ENCODE data around the gene SPRED2.

The SPRED2 gene

DNA sequence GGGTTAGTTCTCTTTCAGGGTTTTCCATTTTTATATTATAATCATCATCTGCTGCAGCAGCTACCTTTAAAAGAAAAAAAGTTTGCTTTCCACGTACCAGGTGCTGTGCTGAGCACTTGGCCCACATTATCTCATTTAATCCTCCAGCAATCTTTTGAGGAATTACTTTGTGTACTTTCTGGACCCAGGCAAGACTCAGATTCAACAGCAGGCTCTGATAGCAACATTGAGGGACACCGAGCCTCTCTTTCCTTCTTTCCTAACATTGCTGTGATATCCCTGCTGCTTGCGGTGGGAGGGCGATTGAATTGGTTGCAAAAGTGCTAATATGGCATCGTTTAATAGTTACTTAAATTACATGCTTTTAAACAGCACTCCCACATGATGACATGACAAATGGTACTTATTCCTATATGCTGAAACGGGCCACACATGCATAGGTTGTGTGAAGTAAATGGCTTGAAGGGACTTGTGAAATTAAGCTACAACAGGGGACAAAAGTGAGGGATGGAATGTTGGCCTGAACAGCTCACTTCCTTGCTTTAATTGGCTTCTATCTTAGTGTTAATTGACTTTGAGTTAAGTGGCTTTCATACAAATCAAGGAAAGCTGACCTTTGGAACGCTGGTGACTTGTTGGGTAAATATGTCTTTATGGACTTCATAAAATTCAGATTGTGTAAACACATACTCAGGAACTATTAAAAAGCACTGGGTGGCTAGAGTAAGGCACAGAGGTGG is 21.2 kb downstream of the SPRED2 start:
- DNase-seq = no peak

DNA sequence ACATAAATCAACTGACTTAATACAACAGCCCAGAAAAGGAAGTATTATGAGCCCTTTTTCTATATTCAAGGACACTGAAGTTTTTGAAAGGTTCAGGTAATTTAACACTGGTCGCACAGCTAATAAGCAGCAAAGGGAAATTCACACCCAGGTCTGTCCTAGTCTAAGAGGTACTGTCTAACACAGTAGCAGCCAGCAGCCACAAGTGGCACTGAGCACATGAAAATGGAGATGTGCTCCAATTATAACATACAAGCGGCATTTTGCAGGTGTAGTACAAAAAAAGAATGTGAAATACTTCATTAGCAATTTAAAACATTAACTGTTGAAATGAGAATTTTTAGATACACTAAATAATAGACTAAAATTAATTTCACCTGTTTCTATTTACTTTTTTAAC is 23.4 kb downstream of the SPRED2 start:
- no peak for DNase-seq

DNA sequence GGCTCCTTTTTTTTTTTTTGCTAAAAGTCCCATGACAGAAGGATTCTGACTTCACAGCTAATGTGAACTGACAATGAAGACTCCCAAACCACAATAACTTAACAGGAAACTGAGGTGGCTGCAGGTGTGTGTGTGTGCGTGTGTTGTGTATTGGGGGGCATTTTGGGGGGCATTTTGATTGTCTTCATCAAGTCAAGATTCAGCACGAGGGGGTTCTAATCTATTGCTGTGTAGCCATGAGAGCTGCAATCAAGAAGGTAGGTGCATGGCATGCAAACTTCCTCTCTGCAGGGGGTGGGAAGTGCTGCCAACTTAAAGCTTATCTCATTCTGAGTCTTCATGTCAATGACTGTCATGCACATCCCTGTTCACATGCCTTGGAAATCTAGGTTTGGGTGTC is 25.2 kb downstream of the SPRED2 start:
- no peak for DNase-seq

DNA sequence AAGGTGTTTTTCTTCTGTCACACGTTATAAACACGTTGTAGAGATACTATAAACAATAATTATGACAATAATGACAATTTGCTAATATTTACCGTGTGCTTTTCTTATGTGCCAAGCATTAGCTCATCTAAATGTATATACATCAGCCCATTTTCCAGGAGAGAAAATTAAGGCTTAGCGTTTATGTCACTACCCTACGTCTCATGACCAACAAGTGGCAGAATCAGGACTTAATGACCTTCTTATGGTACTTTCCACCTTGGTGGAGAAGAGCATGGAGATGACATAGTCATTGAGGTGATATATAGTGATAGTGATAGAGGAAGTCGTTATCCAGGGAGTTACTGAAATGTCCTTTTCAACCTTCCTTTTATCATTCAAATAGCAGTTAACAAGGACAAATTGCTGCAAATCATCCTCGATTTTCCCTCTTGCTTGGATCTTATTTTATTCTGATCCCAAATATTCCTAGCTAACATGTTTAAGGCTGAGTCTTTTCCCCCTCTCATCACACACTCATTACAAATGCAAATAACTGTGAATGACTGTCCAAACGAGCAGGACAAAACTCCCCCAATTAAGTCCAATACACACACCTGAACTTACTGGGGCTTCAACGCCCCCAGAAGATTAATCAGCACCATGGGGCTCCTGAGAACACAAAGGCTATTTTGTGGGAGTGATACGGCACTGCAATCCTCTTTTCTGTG is 27.3 kb downstream of the SPRED2 start:
- DNase-seq = no peak

DNA sequence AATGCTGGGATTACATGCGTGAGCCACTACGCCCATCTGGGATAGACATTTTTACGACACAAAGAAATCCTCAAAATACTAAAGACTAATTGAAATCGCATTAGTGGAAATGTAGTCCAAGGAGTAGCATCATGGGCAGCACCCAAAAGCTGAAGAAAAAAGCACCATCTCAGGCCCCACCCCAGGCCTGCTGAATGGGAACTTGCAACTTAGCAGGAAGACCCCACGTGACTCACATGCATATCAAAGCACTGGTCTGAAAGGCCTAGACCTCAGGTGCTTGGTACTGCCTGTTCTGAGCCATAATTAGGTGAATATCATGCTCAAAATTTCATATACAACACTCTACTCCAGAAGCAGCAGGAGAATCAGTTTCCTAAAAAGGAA is 28.9 kb downstream of the SPRED2 start:
- no peak for DNase-seq

DNA sequence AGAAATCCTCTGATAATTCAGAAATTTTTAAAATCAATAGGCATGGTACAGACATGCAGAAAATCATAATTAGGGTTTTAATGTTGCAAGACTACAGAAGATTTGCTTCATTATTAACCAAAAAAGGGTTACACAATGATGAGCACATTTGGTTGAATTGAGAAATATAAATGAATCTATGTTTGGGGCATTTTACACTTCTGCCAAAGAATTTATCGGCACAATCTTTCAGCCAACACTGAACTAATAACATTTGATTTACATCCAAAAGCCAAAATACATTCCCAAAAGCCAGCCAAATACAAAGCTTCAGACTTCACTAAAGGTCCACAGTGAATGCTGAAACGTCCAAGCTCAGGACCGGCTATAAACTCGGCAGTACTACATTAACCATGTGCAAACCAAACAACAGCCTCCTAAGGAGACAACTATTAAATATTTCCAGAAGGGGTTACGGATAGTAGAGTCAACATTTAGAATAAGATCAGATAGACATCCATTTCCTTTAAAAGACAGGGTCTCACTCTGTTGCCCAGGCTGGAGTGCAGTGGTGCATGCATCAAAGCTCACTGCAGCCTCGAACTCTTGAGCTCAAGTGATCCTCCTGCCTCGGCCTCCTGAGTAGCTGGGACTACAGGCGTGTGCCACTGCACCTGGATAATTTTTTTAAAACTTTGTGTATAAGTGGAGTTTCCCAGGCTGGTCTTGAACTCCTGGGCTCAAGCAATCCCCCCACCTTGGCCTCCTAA is 29.4 kb downstream of the SPRED2 start:
- no peak for DNase-seq

DNA sequence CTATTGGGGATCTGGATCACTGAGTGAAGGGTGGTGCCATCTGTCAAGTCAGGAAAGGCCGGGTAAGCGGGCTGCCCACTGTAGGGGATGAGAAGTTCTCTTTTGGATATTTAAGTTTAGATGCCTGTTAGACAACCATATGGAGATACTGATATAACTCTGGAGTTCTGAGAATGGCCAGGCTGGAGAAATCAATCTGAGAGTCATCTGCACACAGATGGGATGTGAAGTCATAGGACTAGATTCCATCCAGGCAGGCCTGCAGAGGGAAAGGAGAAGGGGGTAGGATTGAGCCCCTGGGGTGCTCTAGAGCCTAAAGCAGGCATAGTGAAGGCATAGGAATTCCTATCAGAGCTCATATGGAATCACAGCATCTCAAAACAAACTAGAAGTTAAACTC is 30.1 kb downstream of the SPRED2 start:
- no peak for DNase-seq

DNA sequence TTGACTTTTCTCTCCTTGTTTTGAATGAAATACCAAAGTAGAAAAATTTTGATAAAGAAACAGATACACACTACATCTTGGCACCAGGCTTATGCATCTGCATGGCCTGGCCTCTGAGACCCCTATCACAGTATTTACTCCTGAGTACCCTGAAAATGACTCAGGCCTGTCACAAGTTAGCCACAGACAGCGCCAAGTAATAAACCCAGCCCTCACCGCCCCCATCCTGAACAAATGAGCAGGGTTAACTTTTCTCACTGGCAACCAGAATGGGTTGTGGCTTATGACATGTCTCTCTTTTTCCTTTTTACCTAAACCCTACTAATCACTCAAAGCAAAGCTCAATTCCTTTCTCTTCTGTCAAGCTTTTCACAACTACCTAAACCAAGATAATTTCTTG is 35.3 kb downstream of the SPRED2 start:
- no peak for DNase-seq

DNA sequence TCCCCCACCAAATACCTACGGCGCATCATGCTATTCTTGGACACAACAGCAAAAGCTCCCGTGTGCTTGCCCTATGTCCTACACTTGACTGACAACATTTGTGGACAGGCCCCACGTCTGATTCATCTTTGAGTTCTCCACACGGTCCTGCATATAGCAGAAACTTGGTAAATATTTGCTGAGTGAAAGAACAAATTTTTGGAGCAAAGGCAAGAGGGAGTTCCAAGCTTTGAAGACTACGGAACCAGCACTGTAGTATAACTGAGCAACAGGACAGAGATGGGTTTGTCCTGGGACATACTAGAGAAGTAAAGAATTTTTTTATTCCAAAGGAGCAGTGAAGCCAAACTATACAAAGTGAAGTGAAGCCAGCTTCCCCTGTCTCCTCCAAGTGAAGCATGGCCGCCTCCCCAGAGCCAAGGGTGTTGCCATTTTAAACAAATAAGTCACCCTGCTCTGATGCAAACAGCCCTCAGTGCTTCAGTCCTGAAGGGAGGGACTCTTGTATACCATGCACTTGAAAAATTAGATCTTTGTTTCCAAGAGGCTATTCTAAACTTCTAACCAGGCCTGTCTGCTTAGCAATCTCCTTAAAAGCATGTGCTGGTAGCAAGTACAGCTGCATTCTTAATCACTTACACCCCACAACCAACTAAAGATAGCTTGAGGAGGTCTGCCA is 35.9 kb downstream of the SPRED2 start:
- DNase-seq = no peak

DNA sequence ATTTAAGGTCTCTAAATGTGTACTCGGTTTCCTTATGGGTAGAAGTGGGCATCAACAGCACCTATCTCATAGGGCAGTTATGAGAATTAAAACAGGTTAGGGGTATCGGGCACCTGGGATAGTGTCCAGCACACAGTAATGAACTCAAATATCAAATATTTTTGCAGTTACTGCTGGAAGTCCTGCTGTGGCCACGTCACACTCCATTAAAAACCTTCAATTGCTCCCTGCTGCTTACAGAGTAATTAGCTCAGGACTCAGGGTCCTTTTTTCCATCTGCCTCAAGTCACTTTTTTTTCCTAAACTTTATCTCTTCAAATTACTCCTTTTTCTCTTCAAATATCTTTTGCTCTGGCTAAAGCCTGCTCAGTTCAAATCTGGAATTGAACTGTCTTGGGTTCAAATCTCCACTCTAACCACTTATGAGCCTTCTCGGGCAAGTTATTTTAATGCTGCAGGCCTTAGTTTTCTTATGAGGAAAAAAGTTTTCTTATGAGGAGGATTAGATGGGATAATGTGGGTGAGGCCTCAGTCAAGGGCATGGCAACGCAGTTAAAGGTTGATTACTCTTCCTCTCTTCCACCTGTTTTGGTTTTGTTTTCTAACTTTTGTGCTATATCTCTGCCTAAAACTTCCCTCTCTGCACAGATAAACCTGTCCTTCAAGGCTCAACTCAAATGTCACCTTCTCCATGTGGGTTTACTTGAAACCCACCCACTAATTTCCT is 36.6 kb downstream of the SPRED2 start:
- no peak for DNase-seq

DNA sequence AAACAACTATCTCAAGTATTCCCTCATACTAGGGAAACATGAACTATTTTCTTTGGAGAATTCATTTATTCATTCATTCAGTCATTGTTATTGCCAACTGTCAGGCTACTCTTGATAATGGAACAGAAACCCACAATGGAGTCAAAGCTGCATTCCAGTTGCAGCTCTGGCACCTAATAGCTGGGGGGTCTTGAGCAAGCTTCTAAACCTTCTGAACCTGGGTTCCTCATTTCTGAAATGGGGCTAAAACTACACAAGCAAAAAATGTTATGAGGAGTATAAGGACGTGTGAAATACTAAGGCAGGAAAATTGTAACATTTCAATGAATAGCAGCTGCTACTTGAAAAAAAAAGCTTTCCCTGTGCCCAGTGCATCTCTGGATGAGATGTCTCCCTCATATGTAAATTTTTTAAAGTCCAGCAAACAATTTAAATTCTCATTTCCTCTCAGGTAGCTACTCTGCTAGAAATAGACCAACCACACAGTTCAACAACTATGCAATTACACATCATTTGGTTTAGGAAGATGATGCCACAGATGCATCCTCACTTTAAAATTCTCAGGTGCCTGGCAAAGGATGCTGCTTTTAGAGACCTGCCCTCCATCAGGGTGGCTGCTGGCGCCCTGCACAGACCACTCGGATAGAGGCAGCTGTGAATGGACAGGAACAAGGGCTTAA is 38.5 kb downstream of the SPRED2 start:
- no peak for DNase-seq

DNA sequence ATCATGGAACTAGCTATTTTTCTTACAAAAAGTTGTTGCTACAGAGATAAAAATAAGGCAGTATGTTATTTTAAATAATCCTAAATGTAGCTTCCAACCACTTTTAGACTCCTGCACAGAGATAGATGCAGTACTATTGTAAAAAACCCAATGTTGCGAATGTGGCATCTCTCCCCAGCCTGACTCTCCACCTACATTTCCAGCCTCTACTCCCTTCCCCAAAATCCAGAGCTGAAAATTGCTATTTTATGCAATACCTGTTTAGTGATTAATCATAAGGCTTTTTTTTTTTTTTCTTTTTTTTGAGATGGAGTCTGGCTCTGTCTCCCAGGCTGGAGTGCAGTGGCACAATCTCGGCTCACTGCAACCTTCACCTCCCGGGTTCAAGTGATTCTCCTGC is 39.4 kb downstream of the SPRED2 start:
- DNase-seq = no peak

DNA sequence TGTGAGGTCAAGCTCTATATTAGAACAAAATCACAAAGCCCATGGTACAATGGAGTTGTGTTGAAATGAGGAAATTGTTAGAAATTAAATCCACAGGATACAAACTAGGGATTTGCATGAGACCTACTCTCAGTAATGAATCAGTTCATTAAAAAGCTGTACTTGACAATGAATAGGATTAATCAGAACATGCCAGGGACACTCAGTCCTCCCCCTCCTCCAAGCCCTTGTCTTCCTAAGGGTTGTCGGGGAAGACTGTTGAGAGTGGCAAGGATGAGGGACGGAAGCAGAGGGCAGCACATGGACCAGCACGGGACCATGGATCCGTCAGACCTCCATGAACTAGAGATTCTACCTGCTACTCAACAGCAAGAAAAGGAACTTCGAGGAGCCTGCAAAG is 39.8 kb downstream of the SPRED2 start:
- no peak for DNase-seq

DNA sequence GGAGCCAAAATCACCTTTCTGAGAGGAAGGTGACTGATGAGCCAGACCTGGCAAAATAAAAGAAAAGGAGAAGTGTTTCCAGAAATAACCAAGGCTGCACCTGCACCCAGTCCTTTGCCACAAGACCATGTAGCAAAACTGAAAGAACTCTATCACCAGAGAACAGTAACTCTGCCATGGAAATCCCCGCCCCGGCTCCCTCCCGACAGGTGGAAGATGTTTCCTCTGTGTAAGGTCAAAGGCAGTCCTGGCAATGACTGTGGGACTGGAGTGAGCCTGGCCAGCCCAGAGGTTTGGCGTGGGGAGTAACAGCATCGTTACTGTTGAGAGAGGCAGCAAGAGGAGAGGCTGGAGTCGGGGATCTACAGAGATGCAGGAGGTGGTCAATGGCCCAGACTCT is 42.3 kb downstream of the SPRED2 start:
- no peak for DNase-seq

DNA sequence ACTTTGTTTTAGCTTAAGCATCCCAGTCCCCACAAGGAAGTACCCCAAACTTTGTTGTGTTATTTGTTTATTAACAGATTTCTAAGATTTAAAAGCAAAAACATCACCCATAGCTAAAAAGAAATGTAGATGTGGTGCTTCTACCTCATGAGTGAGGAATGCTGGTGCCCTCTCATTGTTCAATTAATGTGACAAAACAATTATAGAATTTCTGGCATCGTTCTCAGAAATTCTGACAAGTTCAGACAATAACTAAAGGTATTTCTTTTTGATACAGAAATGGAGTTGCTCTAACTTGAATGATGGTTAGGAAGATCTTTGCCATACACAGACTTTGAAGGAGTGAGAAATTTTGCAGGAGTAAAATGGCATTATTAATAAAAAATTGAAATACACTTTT is 42.9 kb downstream of the SPRED2 start:
- no peak for DNase-seq

DNA sequence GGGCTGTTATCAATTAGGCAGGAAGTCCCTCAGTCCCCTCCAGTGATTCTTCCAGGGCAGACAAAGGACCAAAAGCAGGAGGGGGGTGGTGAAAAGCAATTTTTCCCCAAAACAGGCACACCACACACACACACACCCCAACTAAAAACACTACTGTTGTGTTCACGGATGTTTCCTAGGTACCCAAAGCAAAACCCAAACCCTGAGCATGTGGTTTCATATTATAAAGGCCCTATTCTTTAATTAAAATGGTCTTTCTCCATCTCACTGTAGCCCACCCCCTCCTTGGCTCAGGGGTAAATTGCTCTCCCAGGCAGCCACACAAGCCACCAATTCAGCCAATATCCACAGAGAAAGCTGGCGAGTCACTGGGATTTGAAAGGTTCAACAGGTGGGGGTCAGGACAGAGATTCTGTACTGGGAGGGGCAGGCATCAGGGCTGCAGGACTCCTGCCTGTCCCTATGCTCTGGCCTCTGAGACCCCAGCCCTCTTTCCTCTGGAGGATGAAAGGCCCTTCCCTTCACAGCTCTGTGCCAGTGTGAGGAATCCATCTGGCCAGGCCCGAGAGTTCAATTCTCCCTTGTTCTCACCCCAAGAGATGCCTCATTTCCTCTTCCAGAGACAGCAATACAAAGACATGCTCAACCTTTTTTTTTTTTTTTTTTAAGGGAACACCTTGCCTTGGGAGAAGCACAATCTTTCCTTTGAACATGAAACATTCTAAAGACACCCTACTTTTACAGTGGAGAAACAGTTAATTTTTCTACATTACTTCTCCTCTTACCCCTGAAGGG is 43.6 kb downstream of the SPRED2 start:
- no peak for DNase-seq

DNA sequence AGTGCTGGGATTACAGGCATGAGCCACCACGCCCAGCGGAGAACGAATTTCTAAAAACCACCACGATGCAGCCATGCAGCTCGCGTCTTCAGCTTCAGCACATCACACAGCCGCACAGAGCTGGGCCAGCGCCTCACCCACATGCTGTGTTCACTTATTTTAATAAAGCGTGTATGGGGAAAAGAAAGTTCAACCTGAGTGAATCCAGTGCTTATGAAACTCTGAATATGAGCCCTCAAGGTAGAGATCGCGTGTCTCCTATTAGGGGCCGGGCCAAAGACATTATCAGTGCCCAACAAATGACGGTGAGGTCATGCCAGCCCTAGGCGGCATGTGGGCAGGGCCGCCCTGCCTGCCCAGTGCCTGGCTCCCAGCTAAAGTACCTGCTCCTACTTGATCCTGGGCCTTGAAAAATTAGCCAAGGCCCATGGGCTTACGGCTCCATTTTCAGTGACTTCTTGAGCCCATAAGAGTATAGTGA is 44.3 kb downstream of the SPRED2 start:
- DNase-seq = no peak

DNA sequence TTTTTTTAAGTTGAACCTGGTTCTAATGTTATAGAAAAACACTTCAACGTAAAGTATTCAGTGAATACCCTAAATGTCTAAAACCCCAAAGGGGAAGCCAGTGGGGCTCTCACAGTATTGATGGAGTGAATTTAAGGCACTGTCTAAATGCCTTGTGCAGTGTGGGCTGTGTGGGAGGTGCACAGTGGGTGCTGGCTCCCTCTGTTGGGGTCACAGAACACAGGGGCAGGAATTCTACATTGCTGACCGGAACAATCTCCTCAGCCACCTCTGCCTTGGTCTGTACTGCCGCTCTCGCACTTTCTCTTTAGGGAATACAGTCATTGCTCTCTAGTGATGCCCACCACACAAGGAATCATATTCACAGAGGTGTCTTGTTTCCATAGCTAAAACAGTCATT is 45.4 kb downstream of the SPRED2 start:
- no peak for DNase-seq

DNA sequence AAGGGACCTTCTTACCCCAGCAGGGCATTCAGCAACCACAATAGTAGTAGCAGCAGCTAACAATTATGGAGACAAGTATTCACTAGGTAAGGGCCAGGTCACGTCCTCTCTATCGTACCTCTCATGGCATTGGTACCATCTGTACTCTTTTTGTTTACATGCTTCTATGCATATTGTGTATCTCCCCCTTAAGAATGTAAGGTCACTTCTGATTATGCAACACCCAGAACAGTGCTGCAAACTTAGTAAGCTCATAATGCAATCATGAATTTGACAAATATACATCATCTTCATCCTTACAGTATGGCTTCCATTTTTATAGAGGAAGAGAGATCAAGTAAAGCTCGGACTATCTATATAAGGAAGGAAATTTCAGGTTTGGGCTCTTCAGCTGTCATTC is 46.1 kb downstream of the SPRED2 start:
- DNase-seq = no peak

DNA sequence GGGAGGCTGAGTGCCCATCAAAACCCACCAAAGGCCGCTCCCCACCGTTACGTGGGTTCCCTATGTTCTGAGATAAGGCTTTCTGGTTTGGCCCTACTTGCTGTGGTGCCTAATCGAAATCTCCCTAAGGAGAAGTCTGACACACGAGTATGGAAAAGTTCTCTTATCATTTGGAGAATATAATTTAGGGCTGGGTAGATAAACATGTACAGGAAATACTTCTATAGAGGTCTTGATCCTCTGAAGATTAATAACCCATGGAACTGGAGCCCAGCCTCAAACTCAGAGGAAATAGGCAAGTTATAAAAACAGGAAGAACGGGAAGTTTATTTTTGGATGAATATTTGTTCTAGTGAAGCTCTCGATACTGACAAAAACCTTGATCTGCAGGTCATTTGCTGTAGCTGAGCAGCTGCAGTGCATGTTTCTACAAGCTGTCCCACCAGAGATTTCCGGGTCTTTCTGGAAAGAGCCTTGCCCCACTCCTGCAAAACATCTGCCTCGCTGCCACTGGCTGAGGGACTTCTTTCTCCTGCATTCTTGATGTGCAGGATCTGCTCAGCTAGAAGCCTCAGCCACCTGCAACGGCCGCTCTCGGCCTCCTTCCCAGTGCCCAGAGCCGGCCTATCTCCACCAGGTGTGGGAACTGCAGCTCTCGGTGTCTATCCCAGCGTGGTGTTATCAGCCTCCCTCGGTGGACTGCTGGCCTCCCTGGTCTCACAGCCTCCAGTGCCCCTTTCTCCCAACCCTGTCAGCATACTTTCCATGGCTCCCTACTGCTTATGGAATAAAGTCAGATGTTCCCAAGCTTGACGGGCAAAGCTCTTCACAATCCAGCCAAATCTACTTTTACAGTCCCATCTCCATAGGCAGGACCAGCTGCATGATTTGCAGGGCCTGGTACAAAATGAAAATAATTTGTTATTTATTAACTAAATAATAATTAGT is 48.6 kb downstream of the SPRED2 start:
- DNase-seq = no peak

All from CD4-positive, alpha-beta T cell treated with Interleukin-17A for 4 hours (primary cell).